ENCODE results near the gene KLHDC9. TPM values are rescaled to one million over a fixed set of nuclear protein-coding genes. Genes with fewer than 3 reads are reported as not detected.

The KLHDC9 gene
- total and polyA plus RNA-seq, 2 donors (not counting 1 experiment from before 2014, with no cell fraction given) = 1.6 to 2.7 TPM

- POLR2A ChIA-PET = no interaction called here
- CTCF ChIA-PET = interaction anchor here (1.1 kb wide), 1 partner anchor 15 kb away, joined by 5 read pairs; the partner anchor contains the start of gene KLHDC9
- no peak overlapping the region for H3K4me2 ChIP-seq (replicated peaks; ENCODE audit: low read depth, low read length, poor library complexity, severe bottlenecking)
- no peak overlapping the region for H3K27ac Mint-ChIP-seq
- no peaks in the 10 kb centered on the region for H3K36me3 ChIP-seq (replicated peaks in 1 of 2; ENCODE audit: control extremely low read depth in 1 of 2, control insufficient read depth in 1 of 2, extremely low read depth in 1 of 2, insufficient read depth in 2 of 2, low read length in 1 of 2)
- no peak overlapping the region for H2AFZ ChIP-seq (ENCODE audit: insufficient read depth, low read depth, low read length, poor library complexity, severe bottlenecking)
- no peaks in the 10 kb centered on the region for H3K27me3 ChIP-seq (replicated peaks in 1 of 4; ENCODE audit: control extremely low read depth in 1 of 4, control insufficient read depth in 3 of 4, insufficient read depth in 4 of 4, low read length in 3 of 4)
- WGBS (ENCODE audit: insufficient coverage) = 78% methylated on average over 1 of the region's 2 CpGs
- H3K4me3 ChIP-seq (ENCODE audit: control extremely low read depth in 1 of 5, extremely low read depth in 1 of 5, insufficient read depth in 1 of 5, low read depth in 2 of 5, low read length in 4 of 5) = no peak overlapping the region
- no peaks in the 10 kb centered on the region for H3K79me2 ChIP-seq (ENCODE audit: control insufficient read depth, insufficient read depth, low read length)
- H4K20me1 ChIP-seq (ENCODE audit: control insufficient read depth, insufficient read depth, low read length, poor library complexity, severe bottlenecking) = no peaks in the 10 kb centered on the region
- no peak for DNase-seq
- TF ChIP-seq EZH2 (IDR thresholded peaks at IDR 0.05; ENCODE audit: borderline replicate concordance, insufficient read depth, low read depth, low read length, poor library complexity, severe bottlenecking) (no peak), CTCF (IDR thresholded peaks at IDR 0.05) (no peak)
- no peaks in the 10 kb centered on the region for H3K9me3 ChIP-seq (ENCODE audit: control extremely low read depth in 1 of 3, control insufficient read depth in 2 of 3, insufficient read depth in 1 of 3, low read length in 2 of 3)
- intact Hi-C loops (cut with micrococcal nuclease) = no loop called here
- no peak for ATAC-seq (ENCODE audit: low read depth)
- no peak overlapping the region for H3K9ac ChIP-seq (ENCODE audit: low read length)
- H3K4me3 Mint-ChIP-seq = no peak overlapping the region
- H3K27me3 Mint-ChIP-seq = peaks cover 7% of the 10 kb centered on the region
- H3K4me1 Mint-ChIP-seq = no peaks in the 10 kb centered on the region
- H3K27ac ChIP-seq (ENCODE audit: low read length in 2 of 2) = no peak overlapping the region
- no peaks in the 10 kb centered on the region for H3K4me1 ChIP-seq (ENCODE audit: control insufficient read depth in 2 of 2, insufficient read depth in 2 of 2, low read length in 2 of 2)
- H3K9me3 Mint-ChIP-seq (ENCODE audit: insufficient read depth) = no peaks in the 10 kb centered on the region
These were observed 15.7 kb upstream of the KLHDC9 start for GRCh38 chr1:161082483-161082882.

GRCh38 chr1:161082996-161083747, 15.0 kb upstream of the KLHDC9 start:
- no peak overlapping the region for H3K4me3 ChIP-seq (ENCODE audit: control extremely low read depth in 1 of 5, extremely low read depth in 1 of 5, insufficient read depth in 1 of 5, low read depth in 2 of 5, low read length in 4 of 5)
- intact Hi-C loops (cut with micrococcal nuclease) = no loop called here
- H3K27me3 Mint-ChIP-seq = peaks cover 7% of the 10 kb centered on the region
- POLR2A ChIA-PET = no interaction called here
- no peaks in the 10 kb centered on the region for H3K4me1 Mint-ChIP-seq
- no peaks in the 10 kb centered on the region for H3K4me1 ChIP-seq (ENCODE audit: control insufficient read depth in 2 of 2, insufficient read depth in 2 of 2, low read length in 2 of 2)
- H3K27ac Mint-ChIP-seq = no peak overlapping the region
- ATAC-seq (ENCODE audit: low read depth) = no peak
- H3K4me3 Mint-ChIP-seq = no peak overlapping the region
- H3K27ac ChIP-seq (ENCODE audit: low read length in 2 of 2) = no peak overlapping the region
- CTCF ChIA-PET = interaction anchor here (1.1 kb wide), 1 partner anchor 14 kb away, joined by 5 read pairs; the partner anchor contains the start of gene KLHDC9
- WGBS (ENCODE audit: insufficient coverage) = 91% methylated on average over 8 of the region's 8 CpGs
- no peaks in the 10 kb centered on the region for H3K9me3 ChIP-seq (ENCODE audit: control extremely low read depth in 1 of 3, control insufficient read depth in 2 of 3, insufficient read depth in 1 of 3, low read length in 2 of 3)
- H3K36me3 ChIP-seq (replicated peaks in 1 of 2; ENCODE audit: control extremely low read depth in 1 of 2, control insufficient read depth in 1 of 2, extremely low read depth in 1 of 2, insufficient read depth in 2 of 2, low read length in 1 of 2) = no peaks in the 10 kb centered on the region
- no peaks in the 10 kb centered on the region for H3K79me2 ChIP-seq (ENCODE audit: control insufficient read depth, insufficient read depth, low read length)
- H3K27me3 ChIP-seq (replicated peaks in 1 of 4; ENCODE audit: control extremely low read depth in 1 of 4, control insufficient read depth in 3 of 4, insufficient read depth in 4 of 4, low read length in 3 of 4) = no peaks in the 10 kb centered on the region
- no peaks in the 10 kb centered on the region for H4K20me1 ChIP-seq (ENCODE audit: control insufficient read depth, insufficient read depth, low read length, poor library complexity, severe bottlenecking)
- no peak overlapping the region for H2AFZ ChIP-seq (ENCODE audit: insufficient read depth, low read depth, low read length, poor library complexity, severe bottlenecking)
- no peak overlapping the region for H3K4me2 ChIP-seq (replicated peaks; ENCODE audit: low read depth, low read length, poor library complexity, severe bottlenecking)
- TF ChIP-seq CTCF (IDR thresholded peaks at IDR 0.05) = no peak
- TF ChIP-seq EZH2 (IDR thresholded peaks at IDR 0.05; ENCODE audit: borderline replicate concordance, insufficient read depth, low read depth, low read length, poor library complexity, severe bottlenecking) = no peak
- no peak for DNase-seq
- H3K9ac ChIP-seq (ENCODE audit: low read length) = no peak overlapping the region
- H3K9me3 Mint-ChIP-seq (ENCODE audit: insufficient read depth) = no peaks in the 10 kb centered on the region
